GM20000 (cell line): ENCODE data around the gene EFCC1.

Experiments
- DNase-seq: peaks from one replicate; pipeline ENCODE4 v3.0.0; 2012; ENCODE audit warnings: low spot score
- CTCF ChIP-seq: IDR thresholded peaks from 2 replicates; pipeline ENCODE4 v1.5.1; 2012; ENCODE audit warnings: mild to moderate bottlenecking, control low read depth; ENCODE audit errors: extremely low read depth, missing control alignments

Gene EFCC1

GRCh38 chr3:129016720-129017483 is 15.8 kb downstream of the EFCC1 start:
- no peak for TF ChIP-seq CTCF
- peak; percentile 76 for DNase-seq

DNA sequence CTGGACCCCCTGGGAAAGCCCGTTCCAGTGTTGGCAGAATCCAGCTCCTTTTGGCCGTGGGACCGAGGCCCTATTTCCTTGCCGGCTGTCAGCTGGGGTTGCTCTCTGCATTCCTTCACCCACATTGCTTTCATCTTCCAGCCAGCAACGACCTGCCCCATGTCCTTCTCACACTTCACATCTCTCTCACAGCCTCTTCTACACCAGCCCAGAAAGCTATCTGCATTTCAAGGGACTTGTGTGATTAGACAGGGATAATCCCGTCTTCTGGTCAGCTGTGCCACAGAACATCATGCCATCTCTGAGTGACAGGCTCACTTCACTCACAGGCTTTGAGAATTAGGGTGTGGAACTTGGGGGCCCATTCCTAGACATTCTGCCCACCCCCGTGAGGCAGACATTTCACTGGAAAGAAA is 16.4 kb downstream of the EFCC1 start:
- TF ChIP-seq CTCF = no peak

GRCh38 chr3:129018271-129018670 is 17.2 kb downstream of the EFCC1 start:
- no peak for TF ChIP-seq CTCF
- DNase-seq = no peak

More for the DNA sequence above, 16.4 kb downstream of the EFCC1 start:
- DNase-seq = no peak

DNA sequence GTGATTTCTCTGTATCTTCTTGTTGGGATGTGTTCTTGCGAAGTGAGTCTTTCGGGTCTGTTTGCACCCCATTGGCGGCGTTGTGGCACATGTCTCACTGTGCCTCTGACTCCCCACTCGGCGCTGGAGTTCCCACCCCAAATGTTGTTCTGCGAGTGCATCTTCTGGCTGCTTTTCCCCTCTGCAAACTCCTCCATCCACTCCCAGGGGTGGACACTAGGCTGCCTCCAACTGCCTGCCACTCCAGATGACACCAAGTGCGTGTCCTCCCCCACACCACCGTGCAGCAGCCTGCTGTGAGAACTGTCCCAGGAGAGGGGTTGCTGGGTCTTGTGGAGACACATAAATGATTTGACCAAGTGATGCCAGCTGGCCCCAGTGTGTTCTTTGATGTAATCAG is 17.6 kb downstream of the EFCC1 start:
- TF ChIP-seq CTCF = no peak
- DNase-seq = no peak

- TF ChIP-seq CTCF = no peak
- DNase-seq = no peak
Observed at GRCh38 chr3:129019266-129019665, 18.2 kb downstream of the EFCC1 start.

DNA sequence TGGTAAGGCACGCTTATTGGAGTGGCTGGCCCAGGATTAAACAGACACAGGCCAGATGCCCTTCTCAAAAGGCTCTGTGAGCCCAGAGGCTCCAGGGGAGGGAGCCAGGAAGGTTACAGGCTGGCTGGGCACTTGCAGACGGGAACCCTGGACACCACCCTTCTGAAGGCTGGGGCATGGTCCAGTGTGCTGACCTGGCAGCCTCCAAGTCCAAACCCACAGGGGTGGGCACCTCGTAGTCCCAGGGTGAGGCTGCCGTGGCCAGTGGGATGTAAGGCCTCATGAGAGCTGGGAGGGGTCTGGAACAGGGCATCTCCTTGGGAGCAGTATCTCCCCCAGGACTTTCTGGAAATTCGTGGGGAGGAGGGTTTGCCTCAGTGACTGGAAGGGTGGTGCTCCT is 19.6 kb downstream of the EFCC1 start:
- DNase-seq = no peak
- no peak for TF ChIP-seq CTCF

- TF ChIP-seq CTCF = no peak
- DNase-seq = no peak
Observed at GRCh38 chr3:129021140-129021551, 20.0 kb downstream of the EFCC1 start.
